SU-DHL-6 (cell line): ENCODE measurements around the gene SI.
"Not testable (repeated sequence)": the region's sequence is repeated elsewhere in the genome, so short reads cannot be mapped to it uniquely, and the experiment has no call there.

Experiments used
- H2AFZ ChIP-seq: fragments of 200-600 bp; sonication (generic); 2 replicates; pipeline ENCODE4 v1.6.1; 2014; ENCODE audit warnings: low read depth, mild to moderate bottlenecking, moderate library complexity, mixed read lengths, antibody characterized with exemption, low read length; ENCODE audit not compliant: severe bottlenecking
- H3F3A ChIP-seq: fragments of 200-600 bp; shearing (Covaris generic); 2 replicates; pipeline ENCODE4 v1.6.0; 2016; ENCODE audit warnings: antibody characterized with exemption, mild to moderate bottlenecking; ENCODE audit not compliant: insufficient read depth
- H3K27ac ChIP-seq: fragments of 200-600 bp; sonication (generic); 2 replicates; pipeline ENCODE4 v1.5.1; 2016; ENCODE audit warnings: low read depth, mild to moderate bottlenecking, low read length, moderate library complexity, mixed read lengths
- H3K27me3 ChIP-seq: fragments of 200-600 bp; sonication (generic), shearing (Covaris generic); 2 replicates; pipeline ENCODE4 v1.6.0; 2014; ENCODE audit warnings: mild to moderate bottlenecking, low read length
- H3K36me3 ChIP-seq: fragments of 200-600 bp; sonication (generic); 2 replicates; pipeline ENCODE4 v1.6.1; 2014; ENCODE audit warnings: mild to moderate bottlenecking, low read length, mixed read lengths
- H3K4me2 ChIP-seq: fragments of 300-600, 200-600 bp; shearing (Covaris generic), sonication (generic); 2 replicates; pipeline ENCODE4 v1.6.0; 2014; ENCODE audit warnings: low read length, low read depth, mild to moderate bottlenecking; ENCODE audit not compliant: poor library complexity, severe bottlenecking
- H3K4me3 ChIP-seq: fragments of 200-600 bp; sonication (generic); 2 replicates; pipeline ENCODE4 v1.5.1; 2014; ENCODE audit warnings: antibody characterized with exemption, low read length, mild to moderate bottlenecking, mixed read lengths; ENCODE audit not compliant: insufficient read depth, poor library complexity, severe bottlenecking
- H3K79me2 ChIP-seq: fragments of 200-600 bp; sonication (generic); 2 replicates; pipeline ENCODE4 v1.6.1; 2014; ENCODE audit warnings: mild to moderate bottlenecking, low read length, moderate library complexity; ENCODE audit not compliant: insufficient read depth
- H3K9ac ChIP-seq: fragments of 200-600 bp; sonication (generic); 2 replicates; pipeline ENCODE4 v1.7.0; 2014; ENCODE audit warnings: mild to moderate bottlenecking, low read length
- H3K9me2 ChIP-seq: fragments of 200-600 bp; sonication (generic); replicated peaks from 2 replicates; pipeline ENCODE4 v1.6.1; 2014; ENCODE audit warnings: low read length; ENCODE audit not compliant: insufficient read depth
- H3K9me3 ChIP-seq: fragments of 200-600 bp; sonication (generic); 2 replicates; pipeline ENCODE4 v1.6.1; 2014; ENCODE audit warnings: low read length, mixed read lengths; ENCODE audit not compliant: insufficient read depth
- H4K20me1 ChIP-seq: fragments of 200-600 bp; sonication (generic); 2 replicates; pipeline ENCODE4 v1.6.1; 2014; ENCODE audit warnings: low read depth, mild to moderate bottlenecking, antibody characterized with exemption, low read length, moderate library complexity, mixed read lengths
- CTCF ChIP-seq: fragments of 200-600 bp; sonication (generic); IDR thresholded peaks from one replicate; pipeline ENCODE4 v1.5.1; 2017; ENCODE audit warnings: antibody characterized with exemption, mild to moderate bottlenecking, low read length, moderate library complexity; ENCODE audit not compliant: insufficient read depth, poor library complexity, severe bottlenecking
- EZH2phosphoT487 ChIP-seq: fragments of 200-600 bp; sonication (generic), shearing (Covaris generic); conservative IDR thresholded peaks from 2 replicates; pipeline ENCODE4 v1.6.1; 2018; ENCODE audit warnings: mild to moderate bottlenecking, antibody characterized with exemption, low read length, moderate library complexity, mixed read lengths

SI gene

DNA sequence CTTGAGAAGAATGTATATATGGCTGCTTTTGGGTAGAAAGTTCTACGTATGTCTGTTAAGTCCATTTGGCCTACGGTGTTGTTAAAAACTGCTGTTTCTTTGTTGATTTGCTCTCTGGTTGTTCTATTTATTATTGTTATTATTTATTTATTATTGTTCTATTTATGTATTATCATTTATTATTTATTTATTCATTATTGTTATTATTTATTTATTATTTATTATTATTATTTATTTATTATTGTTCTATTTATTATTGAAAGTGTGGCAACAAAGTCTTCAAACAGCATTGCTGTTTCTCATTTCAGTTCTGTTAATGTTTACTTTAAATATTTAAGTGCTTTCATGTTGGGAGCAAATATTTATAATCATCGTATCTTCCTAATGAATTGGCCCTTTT lies 66.7 kb downstream of the SI start:
- no peaks in the 10 kb centered on the region for H3K36me3 ChIP-seq
- TF ChIP-seq CTCF, result no peak
- TF ChIP-seq EZH2phosphoT487, result no peak
- peak overlapping the region; percentile 54 for H2AFZ ChIP-seq
- H3K27me3 ChIP-seq, result no peaks in the 10 kb centered on the region
- no peaks in the 10 kb centered on the region for H3K9me3 ChIP-seq
- no peaks in the 10 kb centered on the region for H3K79me2 ChIP-seq
- no peaks in the 10 kb centered on the region for H4K20me1 ChIP-seq
- H3K27ac ChIP-seq, result no peak overlapping the region
- no peaks in the 10 kb centered on the region for H3K9me2 ChIP-seq
- H3K9ac ChIP-seq, result no peak overlapping the region
- no peaks in the 10 kb centered on the region for H3F3A ChIP-seq
- H3K4me3 ChIP-seq, result no peak overlapping the region
- H3K4me2 ChIP-seq, result no peak overlapping the region

DNA sequence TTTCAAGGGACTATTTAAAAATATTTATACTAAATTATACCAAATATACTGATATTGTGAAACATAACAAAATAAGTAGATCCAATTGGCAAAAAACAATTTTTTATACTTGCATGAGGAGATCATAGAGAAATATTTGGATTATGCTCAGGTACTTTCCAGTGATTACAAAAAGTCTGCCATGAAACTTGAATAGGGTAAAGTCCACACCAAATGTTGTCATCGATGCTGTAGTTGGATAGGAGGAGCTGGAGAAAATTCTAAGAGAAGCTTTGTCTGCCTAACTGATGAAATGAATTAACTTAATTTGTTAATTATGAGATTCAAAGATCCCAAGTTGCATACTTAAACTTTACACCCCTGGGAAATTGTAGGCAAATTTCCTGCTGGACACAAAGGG lies 93.3 kb downstream of the SI start:
- no peak overlapping the region for H3K4me2 ChIP-seq
- no peaks in the 10 kb centered on the region for H3K9me2 ChIP-seq
- no peak for TF ChIP-seq EZH2phosphoT487
- no peak for TF ChIP-seq CTCF
- H3F3A ChIP-seq, result no peaks in the 10 kb centered on the region
- H3K79me2 ChIP-seq, result no peaks in the 10 kb centered on the region
- no peak overlapping the region for H3K4me3 ChIP-seq
- no peaks in the 10 kb centered on the region for H3K9me3 ChIP-seq
- H3K36me3 ChIP-seq, result no peaks in the 10 kb centered on the region
- H3K27ac ChIP-seq, result no peak overlapping the region
- H3K27me3 ChIP-seq, result no peaks in the 10 kb centered on the region
- no peak overlapping the region for H2AFZ ChIP-seq
- no peak overlapping the region for H3K9ac ChIP-seq
- H4K20me1 ChIP-seq, result no peaks in the 10 kb centered on the region

DNA sequence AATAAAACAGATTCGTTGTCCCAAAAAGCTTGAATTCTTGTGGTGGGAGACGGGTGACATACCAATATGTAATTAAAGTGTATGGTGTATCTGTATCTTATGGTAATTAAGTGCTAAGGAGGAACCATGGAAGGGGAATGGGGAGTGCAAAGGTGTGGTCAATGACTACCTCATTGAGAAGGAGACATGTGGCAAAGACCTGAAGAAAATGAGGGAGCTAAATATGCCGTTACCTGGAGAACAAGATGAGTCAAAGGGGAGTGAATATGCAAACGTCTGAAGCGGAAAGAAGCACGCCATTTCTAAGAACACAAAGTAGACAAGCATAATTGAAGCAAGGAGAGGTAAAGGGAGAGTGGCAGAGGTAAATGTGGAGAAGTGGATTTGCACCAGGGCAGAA lies 115.7 kb downstream of the SI start:
- no peaks in the 10 kb centered on the region for H3K27me3 ChIP-seq
- TF ChIP-seq EZH2phosphoT487, result no peak
- no peak for TF ChIP-seq CTCF
- no peaks in the 10 kb centered on the region for H3K9me2 ChIP-seq
- no peak overlapping the region for H3K9ac ChIP-seq
- no peaks in the 10 kb centered on the region for H4K20me1 ChIP-seq
- no peak overlapping the region for H3K27ac ChIP-seq
- H3K4me3 ChIP-seq, result no peak overlapping the region
- peak overlapping the region; percentile 55 for H2AFZ ChIP-seq
- H3K9me3 ChIP-seq, result no peaks in the 10 kb centered on the region
- H3K79me2 ChIP-seq, result no peaks in the 10 kb centered on the region
- no peaks in the 10 kb centered on the region for H3F3A ChIP-seq
- H3K4me2 ChIP-seq, result no peak overlapping the region
- H3K36me3 ChIP-seq, result no peaks in the 10 kb centered on the region

DNA sequence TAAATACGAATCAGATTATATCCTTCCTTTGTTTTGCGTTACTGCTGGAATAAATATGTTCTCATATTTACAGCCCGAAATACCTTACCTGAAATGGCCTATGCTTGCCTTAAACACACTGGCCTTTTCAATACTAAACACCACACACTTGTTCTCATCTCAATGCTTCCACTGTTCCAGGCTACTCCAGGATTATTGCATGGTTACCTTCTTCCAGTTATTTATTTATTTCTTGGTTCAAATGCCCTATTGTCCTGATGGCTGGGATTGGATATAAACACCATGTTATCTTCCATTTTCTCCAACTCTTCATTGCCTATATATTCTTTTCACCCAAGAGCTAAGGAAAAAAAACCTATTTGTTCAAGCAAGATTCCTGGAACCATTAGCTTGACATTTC lies 125.3 kb downstream of the SI start:
- Histone ChIP-seq H3K9me2 (no peaks in the 10 kb centered on the region), H3K9me3 (no peaks in the 10 kb centered on the region), H3F3A (no peaks in the 10 kb centered on the region), H3K79me2 (no peaks in the 10 kb centered on the region), H3K4me3 (no peak overlapping the region), H2AFZ (no peak overlapping the region), H4K20me1 (no peaks in the 10 kb centered on the region), H3K27me3 (no peaks in the 10 kb centered on the region), H3K36me3 (no peaks in the 10 kb centered on the region), H3K4me2 (no peak overlapping the region), H3K9ac (no peak overlapping the region), H3K27ac (no peak overlapping the region)
- no peak for TF ChIP-seq EZH2phosphoT487
- no peak for TF ChIP-seq CTCF

- not testable (repeated sequence) for H3K79me2 ChIP-seq, H4K20me1 ChIP-seq, H3K9me2 ChIP-seq, H3F3A ChIP-seq, H3K27ac ChIP-seq, H3K4me2 ChIP-seq, H3K9ac ChIP-seq, H3K4me3 ChIP-seq, H3K36me3 ChIP-seq, H3K27me3 ChIP-seq, H3K9me3 ChIP-seq
- H2AFZ ChIP-seq, result peak overlapping the region; percentile 85
Observed at GRCh38 chr3:164951403-164951802, 126.9 kb downstream of the SI start.
